GM19463 (cell line): ENCODE results near the gene ABHD3.
A peak's percentile ranks its signal among the peaks of the same experiment; 100 is the strongest.
"Not testable (repeated sequence)": the region's sequence is repeated elsewhere in the genome, so short reads cannot be mapped to it uniquely, and the experiment has no call there.

Experiments used
- ATAC-seq: cut with Tn5 transposase; IDR thresholded peaks from one replicate; pipeline ENCODE4 v1.9.1; 2021; ENCODE audit warnings: mild to moderate bottlenecking, moderate library complexity; ENCODE audit not compliant: unreplicated experiment

ABHD3 gene, protein sequence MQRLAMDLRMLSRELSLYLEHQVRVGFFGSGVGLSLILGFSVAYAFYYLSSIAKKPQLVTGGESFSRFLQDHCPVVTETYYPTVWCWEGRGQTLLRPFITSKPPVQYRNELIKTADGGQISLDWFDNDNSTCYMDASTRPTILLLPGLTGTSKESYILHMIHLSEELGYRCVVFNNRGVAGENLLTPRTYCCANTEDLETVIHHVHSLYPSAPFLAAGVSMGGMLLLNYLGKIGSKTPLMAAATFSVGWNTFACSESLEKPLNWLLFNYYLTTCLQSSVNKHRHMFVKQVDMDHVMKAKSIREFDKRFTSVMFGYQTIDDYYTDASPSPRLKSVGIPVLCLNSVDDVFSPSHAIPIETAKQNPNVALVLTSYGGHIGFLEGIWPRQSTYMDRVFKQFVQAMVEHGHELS

DNA sequence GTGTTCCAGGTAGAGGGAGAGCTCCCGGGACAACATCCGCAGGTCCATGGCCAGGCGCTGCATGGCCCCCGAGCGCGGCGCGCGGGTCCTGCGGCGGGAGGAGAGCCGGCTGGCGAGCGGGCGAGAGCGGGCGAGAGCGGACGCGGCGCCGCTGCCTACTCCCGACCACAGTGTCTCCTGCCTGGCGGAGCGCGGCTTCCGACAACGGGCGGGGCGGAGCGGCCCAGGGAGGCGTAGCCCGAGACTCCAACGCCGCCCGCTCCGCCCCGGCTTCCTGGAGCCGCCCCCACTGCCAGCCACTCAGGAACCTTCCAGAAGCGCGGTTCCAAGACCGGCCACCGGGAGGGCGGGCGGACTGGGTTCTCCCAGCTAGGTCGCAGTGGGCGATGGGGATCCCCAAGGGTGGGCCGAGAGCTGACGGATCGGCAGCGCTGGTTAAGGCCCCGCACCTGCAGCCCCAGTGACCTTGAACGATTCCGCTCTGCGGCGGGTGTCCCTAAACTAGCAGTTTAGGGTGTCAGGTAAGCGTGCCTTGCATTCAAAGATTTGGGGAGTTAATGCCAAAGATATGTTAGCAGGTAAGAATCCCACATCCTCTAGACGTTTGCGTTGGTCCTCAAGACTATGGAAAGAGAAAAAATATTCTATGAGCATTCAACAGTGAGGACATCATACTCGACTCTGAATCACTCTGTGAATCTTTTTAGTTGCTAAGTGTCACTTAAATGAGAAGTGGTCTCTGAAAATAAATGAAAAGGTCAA, at the start of gene ABHD3:
Gene ABHD3 (minus strand): TSS at position 172 of the 762 bp plus-strand sequence. CDS start 109 bp downstream, at position 63.
- peak; percentile 96 for ATAC-seq

DNA sequence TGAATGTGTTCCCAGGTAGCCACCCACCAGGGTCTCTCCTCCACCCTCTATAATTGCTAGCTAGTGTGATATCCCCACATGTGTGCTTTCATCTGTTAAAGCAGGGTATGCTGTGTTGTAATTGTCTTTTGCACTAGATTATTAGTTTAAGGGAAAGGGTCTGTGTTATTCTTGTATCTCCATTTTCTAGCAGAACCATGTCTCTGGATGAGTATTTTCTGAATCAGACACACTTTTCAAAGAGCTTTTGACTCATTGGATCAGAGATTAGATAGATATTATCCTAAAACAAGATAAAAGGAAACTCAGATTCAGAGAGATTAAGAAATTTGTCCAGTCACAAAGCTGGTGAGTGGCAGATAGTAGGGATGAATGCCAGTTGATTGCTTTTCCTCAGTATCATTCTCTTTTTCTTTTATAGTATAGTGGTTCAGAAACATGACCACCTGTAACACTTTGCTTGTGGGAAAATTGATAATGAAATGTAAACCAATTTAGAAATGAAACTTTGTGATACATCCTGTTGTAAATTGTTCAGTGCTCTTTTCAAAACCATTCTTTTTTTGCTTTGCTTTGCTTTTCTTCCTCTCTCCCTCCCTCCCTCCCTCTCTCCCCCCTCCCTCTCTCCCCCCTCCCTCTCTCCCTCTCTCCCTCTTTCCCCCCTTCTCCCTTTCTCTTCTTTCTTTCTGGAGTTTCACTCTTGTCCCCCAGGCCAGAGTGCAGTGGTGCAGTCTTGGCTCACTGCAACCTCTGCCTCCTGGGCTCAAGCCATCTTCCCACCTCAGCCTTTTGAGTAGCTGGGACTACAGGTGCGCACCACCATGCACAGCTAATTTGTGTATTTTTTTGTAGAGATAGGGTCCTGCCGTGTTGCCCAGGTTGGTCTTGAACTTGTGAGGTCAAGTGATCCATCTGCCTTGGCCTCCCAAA, 43.5 kb upstream of the ABHD3 start:
- no peak for ATAC-seq

DNA sequence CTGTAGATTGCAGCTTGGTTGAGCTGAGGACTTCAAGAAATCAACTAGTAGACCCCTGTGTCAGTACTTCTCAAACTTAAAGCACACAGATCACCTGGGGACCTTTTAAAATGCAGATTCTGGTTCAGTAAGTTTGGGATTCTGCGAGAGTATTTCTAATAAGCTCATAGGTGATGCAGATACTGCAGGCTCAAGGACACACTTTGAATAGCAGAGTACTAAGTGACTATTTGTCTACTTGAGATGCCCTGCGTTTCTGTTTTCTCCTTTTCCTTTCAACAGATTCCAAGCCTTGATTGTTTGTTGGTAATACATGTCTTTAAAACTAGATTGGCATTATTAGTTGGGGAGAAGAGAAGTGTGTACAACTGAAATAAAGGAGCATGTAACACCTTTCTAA, 42.7 kb upstream of the ABHD3 start:
- no peak for ATAC-seq

DNA sequence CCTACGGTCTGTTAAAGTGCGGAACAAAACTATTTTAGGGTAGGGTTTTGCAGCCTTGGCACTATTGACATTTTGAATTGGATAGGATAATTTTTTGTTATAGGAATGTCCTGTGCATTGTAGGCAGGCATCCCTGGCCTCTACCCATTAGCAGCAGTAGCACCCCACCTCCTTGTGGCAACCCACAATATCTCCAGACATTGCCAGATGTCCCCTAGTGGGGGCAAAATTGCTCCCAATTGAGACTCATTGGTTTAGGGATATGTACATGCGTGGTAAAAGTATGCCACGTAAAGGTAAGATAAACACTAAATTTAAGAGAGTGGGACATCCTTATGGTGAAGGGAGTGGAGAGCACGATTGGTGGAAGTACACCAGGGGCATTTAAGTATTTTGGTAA, 40.7 kb upstream of the ABHD3 start:
- no peak for ATAC-seq

DNA sequence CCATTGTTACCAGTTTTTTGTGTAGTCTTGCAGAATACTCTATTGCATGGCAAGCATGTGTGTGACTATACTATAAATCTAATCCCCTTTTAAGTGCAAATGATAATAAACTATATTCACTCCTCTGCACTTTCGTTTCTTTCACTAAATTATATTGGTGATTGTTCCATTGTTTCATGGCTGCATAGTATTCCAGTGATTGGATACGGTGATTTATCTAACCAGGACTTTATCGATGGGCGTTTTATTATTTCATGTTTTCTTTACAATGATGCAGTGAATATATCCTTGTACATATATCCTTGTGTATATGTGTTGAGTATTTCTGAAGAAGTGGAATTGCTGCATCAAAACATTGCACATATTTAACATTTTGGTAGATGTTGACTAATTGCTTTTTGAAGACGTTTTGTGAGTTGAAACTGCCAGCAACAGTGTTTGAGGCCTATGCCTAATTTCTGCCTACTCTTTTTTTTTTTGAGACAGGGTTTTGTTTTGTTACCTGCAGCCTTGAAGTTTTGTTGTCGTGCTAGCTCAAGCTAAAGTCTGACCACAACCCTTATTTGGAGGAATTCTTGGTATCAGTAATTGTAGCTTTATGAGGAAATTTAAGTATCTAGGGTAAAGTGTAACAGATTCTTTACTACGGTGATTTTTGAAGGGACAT, 38.7 kb upstream of the ABHD3 start:
- no peak for ATAC-seq

DNA sequence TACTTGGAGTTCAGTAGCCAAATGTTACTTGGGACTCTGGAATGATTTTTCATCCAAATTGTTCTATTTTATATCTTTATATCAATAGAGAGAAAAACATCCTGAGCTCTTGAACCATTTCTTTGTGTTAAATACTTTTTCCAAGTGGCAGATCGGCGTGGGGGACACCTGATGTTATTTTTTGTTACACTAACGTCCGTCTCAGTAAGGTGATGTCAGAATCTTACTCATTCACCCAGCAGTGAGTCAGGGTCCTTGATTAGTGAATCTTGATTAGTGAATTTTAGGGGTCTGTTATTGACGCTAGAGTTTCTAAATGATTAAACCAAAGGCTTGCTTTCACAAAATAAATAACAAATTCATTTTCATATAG, 37.7 kb upstream of the ABHD3 start:
- ATAC-seq: no peak

DNA sequence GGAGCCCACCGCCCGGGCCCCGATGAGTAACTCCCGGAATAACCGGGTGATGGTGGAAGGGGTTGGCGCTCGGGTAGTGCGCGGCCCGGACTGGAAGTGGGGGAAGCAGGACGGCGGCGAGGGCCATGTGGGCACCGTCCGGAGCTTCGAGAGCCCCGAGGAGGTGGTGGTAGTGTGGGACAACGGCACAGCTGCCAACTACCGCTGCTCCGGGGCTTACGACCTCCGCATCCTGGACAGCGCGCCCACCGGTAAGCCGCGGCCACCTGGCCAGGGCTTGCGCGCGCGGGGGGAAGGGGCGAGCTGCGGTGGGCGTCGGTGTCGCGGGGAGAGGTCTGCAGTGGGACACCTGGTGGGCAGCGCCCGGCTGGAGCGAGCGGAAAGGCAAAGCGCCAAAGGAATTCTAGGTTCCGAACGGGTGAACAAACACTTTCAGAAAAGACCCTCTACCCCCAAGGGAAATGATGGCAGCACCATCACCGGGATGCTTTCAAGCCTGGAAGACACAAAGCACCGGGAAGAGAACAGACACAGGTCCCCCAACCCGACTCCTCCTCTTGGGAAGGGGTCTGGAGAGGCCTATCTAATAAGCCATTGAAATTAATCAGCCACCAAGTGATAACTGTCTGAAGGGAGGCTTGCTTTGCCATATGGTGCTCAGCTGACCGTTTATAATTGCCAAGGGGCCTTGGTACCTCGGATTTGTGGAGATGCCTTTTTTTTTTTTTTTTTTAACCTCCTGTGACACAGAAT, 37.2 kb upstream of the ABHD3 start:
- peak; percentile 10 for ATAC-seq

DNA sequence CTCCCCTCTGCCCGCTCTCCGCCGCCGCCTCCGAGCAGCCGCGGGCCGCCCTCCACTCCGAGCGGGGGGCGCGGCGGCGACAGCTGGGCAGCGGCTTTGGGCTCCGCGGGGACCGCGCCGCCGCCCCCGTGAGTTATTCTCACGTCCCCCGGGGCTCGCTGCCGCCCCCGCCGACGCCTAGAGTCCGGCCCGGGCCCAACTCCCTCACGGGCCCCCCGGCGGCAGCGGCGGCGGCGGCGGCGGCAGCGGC, 36.7 kb upstream of the ABHD3 start:
- ATAC-seq: peak; percentile 37

DNA sequence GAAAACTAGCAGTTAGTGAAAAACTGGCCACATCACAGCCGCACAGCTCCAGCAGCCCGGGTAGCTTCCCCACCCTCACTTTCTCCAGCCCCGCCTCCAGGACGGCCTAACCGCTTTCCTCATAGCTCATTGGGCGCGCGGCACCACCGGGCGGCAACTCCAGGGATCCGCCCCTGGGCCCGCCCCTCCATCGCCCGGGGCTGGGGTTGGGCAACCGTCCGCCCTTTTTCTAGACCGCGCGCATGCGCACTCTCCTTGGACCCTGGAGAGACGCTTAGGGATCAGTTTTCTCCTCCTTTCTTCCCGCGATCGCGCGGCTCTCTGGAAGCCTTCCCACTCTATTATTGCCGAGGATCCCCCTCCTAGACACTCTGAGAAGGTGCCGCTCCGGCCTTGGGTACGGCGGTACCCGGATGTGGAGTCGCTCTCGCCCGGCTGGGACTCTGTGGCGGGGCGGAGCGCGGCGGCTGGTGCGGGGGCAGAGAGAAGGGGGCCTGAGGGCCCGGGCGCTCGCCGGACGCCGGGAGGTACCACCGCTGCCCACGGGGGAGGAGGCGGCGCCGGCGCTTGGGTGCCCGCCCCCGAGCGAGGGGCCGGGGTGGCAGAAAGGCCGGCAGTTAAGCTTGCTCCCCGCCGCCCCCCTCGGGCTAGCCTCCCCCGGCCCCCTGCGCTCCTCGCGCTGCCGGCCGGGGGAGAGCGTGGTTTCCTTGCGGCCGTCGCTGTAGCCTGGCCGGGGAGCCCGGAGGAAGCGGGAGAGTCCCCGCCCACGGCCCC, 36.2 kb upstream of the ABHD3 start, which contains the start of gene MIB1:
Gene MIB1 (plus strand): TSS at position 255 of the 774 bp plus-strand sequence. CDS start 792 bp downstream, outside the sequence.
- peak; percentile 95 for ATAC-seq

DNA sequence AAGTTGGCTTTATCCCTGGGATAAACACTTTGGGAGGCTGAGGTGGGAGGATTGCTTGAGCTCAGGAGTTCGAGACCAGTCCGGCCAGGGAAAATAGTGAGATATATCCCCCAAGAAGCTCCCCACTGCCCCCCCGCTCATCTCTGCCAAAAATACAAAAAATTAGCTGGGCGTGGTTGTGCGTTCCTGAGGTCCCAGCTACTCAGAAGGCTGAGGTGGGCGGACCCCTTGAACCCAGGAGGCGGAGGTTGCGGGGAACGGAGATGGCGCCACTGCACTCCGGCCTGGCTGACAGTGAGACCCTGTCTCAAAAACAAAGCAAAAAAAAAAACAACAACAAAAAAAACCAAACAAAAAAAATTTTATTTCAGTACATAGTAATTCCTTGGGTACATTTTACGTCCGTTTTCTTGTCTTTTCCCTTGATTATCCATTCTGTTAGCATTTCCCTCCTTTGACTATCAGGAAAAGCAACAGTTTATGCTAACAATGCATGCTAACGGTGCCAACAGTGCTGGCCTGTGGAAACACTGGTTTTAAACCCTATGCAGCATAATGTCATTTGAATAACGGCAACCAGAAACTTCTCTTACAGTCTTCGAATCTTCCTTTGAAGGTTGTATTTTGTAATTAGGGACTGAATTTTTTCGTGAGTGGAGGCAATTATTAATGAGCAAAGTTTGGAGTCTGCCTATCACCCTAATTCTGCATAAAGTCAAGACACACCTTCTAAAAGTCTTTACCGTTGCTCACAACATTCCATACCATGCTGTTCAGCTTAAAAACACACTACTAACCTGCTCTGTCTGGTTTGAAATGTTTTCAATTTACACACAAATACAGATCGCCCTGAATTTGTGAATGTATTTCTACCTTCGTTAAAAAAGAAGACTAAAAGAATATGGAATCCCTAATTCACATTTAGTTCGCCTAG, 35.3 kb upstream of the ABHD3 start:
- ATAC-seq: peak; percentile 9

DNA sequence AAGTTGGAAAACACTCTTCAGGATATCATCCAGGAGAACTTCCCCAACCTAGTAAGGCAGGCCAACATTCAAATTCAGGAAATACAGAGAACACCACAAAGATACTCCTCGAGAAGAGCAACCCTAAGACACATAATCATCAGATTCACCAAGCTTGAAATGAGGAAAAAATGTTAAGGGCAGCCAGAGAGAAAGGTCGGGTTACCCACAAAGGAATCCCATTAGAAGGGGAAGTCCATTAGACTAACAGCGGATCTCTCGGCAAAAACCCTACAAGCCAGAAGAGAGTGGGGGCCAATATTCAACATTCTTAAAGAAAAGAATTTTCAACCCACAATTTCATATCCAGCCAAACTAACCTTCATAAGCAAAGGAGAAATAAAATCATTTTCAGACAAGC, 32.4 kb upstream of the ABHD3 start:
- not testable (repeated sequence) for ATAC-seq

DNA sequence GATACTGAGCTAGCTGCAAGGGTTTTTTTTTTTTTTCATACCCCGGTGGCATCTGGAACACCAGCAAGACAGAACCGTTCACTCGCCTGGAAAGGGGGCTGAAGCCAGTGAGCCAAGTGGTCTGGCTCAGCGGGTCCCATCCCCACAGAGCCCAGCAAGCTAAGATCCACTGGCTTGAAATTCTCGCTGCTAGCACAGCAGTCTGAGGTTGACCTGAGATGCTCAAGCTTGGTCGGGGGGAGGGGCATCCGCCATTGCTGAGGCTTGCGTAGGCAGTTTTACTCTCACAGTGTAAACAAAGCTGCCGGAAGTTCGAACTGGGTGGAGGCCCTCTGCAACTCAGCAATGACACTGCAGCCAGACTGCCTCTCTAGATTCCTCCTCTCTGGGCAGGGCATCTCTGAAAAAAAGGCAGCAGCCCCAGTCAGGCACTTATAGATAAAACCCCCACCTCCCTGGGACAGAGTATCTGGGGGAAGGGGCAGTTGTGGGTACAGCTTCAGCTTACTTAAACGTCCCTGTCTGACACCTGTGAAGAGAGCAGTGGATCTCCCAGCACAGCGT, 31.0 kb upstream of the ABHD3 start:
- no peak for ATAC-seq

DNA sequence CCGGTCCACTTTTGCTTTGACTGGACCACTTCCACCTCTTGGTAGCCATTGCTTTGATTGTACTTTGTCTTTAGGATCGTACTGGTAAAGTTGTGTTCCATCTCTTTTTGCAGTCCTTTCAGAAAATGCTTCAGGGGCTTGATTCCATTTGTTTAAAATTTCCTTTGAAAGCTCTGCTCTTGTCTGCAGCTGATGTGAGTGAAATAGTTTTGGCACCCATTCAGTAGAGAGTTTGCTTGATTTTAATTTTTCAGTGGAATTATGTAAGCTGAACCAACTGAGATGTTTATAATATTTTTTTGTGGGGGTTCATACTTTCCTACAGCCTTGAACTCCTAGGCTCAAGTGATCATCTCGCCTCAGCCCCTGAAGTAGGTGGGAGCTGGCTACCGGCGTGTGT, 28.4 kb upstream of the ABHD3 start:
- no peak for ATAC-seq

DNA sequence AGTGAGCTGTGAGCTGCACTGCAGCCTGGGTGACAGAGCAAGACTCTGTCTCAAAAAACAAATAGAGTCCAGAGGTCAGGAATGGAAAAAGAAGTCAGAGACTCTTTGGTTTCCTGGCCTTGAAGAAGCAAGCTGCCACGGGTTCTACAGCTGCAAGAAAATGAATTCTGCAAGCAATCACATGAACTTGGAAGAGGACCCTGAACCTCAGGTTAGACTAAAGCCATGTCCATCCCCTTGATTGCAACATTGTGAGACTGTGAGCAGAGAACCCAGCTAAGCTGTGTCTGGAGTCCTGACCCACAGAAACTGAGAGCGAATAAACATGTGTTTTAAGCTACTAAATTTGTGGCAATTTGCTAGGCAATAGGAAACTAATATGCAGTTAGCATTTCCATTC, 23.1 kb upstream of the ABHD3 start:
- ATAC-seq: no peak

DNA sequence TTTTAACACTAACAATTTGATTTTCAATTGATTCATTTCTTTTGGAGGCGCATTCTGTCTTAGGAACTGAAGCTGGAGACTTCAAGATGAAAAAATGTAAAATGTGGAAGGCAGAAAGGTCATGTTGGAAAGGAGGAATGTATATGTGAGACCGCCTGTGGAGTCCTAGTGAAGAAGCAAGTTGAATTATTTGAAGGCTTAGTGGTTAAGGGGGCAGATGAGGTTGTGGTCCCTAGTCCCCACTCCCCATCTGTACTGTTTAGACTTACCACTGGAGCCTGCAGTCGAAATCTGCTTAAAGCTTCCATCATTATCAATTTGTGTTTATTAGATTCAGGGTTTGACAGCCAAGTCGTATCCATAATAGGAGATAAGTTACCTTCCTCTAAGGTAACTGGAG, 20.6 kb upstream of the ABHD3 start:
- ATAC-seq: no peak

DNA sequence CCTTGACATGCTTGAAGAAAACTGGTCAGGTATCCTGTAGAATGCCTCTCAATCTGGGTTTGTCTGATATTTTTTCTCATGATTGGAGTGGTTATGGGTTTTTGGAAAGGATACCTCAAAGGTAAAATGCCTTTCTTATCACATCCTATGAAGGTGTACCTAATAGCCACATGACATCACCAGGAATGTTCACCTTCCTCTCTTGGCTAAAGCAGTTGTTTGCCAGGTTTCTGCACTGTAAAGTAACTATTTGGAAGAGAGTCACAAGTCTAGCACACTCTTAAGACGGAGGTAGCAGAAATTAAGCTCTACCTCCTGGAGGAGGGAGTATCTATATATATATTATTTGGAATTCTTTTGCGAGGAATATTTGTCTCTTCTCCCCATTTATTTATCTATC, 18.1 kb upstream of the ABHD3 start:
- no peak for ATAC-seq

DNA sequence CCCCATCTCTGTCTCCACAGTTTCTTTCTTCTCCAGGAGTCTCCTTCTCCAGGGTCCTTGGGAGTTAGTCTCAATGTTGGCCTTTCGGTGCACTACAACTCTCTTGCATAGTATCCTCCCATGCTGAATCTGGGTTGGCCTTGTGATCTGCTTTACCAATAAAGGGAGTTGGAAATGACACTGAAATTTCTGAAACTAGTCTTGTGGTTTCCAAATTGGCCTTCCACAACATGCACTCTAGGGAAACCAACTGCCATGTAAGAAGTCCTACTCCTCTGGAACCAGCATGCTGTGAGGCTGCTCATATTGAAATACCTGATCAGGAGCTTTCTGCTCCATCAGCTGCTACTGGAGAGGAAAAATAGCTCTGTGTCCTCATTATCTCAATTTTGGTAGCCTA, 9.9 kb upstream of the ABHD3 start:
- no peak for ATAC-seq

DNA sequence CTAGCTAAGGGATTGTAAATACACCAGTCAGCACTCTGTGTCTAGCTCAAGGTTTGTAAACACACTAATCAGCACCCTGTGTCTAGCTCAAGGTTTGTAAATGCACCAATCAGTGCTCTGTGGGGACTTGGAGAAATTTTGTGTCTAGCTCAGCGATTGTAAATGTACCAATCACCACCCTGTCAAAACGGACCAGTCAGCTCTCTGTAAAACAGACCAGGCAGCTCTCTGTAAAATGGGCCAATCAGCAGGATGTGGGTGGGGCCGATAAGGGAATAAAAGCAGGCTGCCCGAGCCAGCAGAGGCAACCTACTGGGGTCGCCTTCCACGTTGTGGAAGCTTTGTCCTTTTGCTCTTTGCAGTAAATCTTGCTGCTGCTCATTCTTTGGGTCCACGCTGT, 2.6 kb upstream of the ABHD3 start:
- ATAC-seq: not testable (repeated sequence)
